ENCODE results near the gene DNASE2B. TPM values are rescaled to one million over a fixed set of nuclear protein-coding genes. Genes with fewer than 3 reads are reported as not detected.
A peak's percentile ranks its signal among the peaks of the same experiment; 100 is the strongest.

The DNASE2B gene
- total and polyA plus RNA-seq, 8 donors, result 0.20 to 0.92 (median 0.25) TPM; not detected in 5

DNA sequence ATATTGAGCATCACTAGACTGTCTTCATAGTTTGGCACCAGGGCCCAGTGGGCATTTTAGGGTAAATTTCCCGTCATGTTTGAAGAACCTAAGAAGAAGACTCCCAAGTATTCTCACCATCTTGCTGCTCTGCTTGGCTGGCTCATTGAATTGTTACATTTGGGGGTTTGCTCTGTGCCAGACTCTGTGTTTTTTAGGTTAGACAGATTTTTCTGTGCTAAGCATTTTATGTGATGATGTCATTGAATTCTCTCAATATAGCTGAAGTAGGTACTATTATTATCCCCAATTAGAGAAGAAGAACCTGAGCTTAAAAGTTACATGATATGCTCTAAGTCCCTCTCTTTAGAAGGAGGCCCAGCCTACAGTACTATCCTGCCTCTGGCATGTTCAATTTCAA is 28.0 kb upstream of the DNASE2B start:
- no peak for DNase-seq
- Histone ChIP-seq H3K9me3 (no peaks in the 10 kb centered on the region), H3K4me3 (no peak overlapping the region), H3K27ac (no peak overlapping the region), H3K27me3 (no peaks in the 10 kb centered on the region), H3K36me3 (no peaks in the 10 kb centered on the region), H3K4me1 (peaks cover 0 to 12% (median 10%) of the 10 kb centered on the region in 4 donors)
- 89 to 100% (median 96%) methylated on average over 1 of the region's 1 CpG for WGBS, 5 donors
- TF ChIP-seq EP300 (IDR thresholded peaks at IDR 0.05), result no peak
- TF ChIP-seq POLR2A (IDR thresholded peaks at IDR 0.05), result no peak
- TF ChIP-seq, protein P1, sequence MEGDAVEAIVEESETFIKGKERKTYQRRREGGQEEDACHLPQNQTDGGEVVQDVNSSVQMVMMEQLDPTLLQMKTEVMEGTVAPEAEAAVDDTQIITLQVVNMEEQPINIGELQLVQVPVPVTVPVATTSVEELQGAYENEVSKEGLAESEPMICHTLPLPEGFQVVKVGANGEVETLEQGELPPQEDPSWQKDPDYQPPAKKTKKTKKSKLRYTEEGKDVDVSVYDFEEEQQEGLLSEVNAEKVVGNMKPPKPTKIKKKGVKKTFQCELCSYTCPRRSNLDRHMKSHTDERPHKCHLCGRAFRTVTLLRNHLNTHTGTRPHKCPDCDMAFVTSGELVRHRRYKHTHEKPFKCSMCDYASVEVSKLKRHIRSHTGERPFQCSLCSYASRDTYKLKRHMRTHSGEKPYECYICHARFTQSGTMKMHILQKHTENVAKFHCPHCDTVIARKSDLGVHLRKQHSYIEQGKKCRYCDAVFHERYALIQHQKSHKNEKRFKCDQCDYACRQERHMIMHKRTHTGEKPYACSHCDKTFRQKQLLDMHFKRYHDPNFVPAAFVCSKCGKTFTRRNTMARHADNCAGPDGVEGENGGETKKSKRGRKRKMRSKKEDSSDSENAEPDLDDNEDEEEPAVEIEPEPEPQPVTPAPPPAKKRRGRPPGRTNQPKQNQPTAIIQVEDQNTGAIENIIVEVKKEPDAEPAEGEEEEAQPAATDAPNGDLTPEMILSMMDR (IDR thresholded peaks at IDR 0.05), result no peak
- no peak for TF ChIP-seq POLR2AphosphoS5 (IDR thresholded peaks at IDR 0.05)
- intact Hi-C loops (cut with DNase I; ENCODE audit: low total_unique reads), result no loop called here

DNA sequence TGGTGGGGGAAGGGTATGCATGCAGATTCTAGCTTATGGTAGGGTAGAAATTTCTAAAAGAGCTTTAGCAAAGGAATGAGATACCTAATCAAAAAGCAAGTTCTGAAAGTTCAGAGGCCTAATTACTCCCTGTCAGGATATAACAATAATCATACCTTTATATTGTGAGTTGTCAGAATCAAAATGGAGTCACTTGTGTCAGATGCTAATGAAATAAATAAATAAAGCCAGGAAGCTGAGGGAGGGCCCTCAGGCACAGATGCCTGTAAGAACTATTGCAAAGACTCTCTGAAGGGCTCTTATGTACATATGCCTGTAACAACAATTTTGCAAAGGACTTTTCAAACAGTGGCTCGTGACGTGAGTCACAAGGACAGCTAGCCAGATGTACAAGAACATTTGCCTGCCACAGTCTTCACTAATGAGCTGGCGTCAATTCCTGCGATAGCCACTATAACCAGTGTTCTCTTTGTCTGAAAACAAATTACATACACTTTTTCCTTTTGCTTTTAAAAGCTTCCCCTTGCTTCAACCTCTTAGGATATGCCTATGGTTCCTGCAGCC is 27.4 kb upstream of the DNASE2B start:
- 91 to 95% (median 91%) methylated on average over 4 of the region's 4 CpGs for WGBS, 5 donors
- TF ChIP-seq, protein P1 (IDR thresholded peaks at IDR 0.05), result no peak
- no peak for TF ChIP-seq EP300 (IDR thresholded peaks at IDR 0.05)
- no peak for TF ChIP-seq POLR2AphosphoS5 (IDR thresholded peaks at IDR 0.05)
- no peak for TF ChIP-seq POLR2A (IDR thresholded peaks at IDR 0.05)
- intact Hi-C loops (cut with DNase I; ENCODE audit: low total_unique reads), result no loop called here
- DNase-seq, result no peak
- H3K27ac ChIP-seq, result no peak overlapping the region
- no peaks in the 10 kb centered on the region for H3K36me3 ChIP-seq
- H3K27me3 ChIP-seq, result no peaks in the 10 kb centered on the region
- H3K9me3 ChIP-seq, result no peaks in the 10 kb centered on the region
- peaks cover 0 to 7% (median 5%) of the 10 kb centered on the region in 4 donors for H3K4me1 ChIP-seq
- no peak overlapping the region for H3K4me3 ChIP-seq

DNA sequence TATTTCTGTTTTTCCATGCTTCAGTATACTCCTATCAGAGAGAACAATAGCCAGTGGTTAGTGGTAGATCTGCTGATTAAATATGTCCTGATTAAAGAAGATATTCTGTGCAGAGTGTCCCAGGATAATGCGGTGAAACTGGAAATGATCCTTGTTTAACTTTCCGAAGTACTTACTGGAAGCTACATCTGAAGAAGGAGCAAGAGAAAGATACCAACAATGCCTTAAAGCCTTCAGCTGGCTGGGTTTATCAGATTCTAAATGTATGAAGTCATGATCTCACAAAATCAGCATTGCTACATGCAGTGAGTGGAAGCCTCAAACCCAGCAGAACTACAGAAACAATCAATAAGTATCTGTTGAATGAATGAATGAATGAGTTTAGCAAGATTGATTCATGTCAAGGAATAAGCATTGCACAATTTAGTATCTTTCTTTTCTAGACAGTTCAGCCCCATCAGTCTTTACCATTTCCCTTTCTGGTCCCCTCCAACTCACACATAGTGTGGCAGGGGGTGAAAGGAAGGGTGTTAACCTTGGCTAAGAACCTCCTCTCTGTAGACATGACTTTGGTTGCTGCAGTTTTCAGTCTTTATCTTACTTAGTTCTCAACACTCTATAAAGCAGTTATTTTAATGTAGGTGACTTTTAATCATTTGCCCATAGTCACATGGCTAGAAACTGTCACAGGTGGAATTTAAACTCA is 24.7 kb upstream of the DNASE2B start:
- WGBS, 5 donors, result 40 to 45% (median 41%) methylated on average over 2 of the region's 2 CpGs
- intact Hi-C loops (cut with DNase I; ENCODE audit: low total_unique reads), result no loop called here
- Histone ChIP-seq H3K36me3 (no peaks in the 10 kb centered on the region), H3K9me3 (no peaks in the 10 kb centered on the region), H3K4me3 (no peak overlapping the region), H3K27ac (no peak overlapping the region), H3K27me3 (no peaks in the 10 kb centered on the region), H3K4me1 (peaks cover 0 to 10% (median 4%) of the 10 kb centered on the region in 4 donors)
- no peak for DNase-seq
- TF ChIP-seq EP300 (IDR thresholded peaks at IDR 0.05) (no peak), POLR2A (IDR thresholded peaks at IDR 0.05) (no peak), POLR2AphosphoS5 (IDR thresholded peaks at IDR 0.05) (no peak)
- TF ChIP-seq, protein P1 (IDR thresholded peaks at IDR 0.05), result no peak

DNA sequence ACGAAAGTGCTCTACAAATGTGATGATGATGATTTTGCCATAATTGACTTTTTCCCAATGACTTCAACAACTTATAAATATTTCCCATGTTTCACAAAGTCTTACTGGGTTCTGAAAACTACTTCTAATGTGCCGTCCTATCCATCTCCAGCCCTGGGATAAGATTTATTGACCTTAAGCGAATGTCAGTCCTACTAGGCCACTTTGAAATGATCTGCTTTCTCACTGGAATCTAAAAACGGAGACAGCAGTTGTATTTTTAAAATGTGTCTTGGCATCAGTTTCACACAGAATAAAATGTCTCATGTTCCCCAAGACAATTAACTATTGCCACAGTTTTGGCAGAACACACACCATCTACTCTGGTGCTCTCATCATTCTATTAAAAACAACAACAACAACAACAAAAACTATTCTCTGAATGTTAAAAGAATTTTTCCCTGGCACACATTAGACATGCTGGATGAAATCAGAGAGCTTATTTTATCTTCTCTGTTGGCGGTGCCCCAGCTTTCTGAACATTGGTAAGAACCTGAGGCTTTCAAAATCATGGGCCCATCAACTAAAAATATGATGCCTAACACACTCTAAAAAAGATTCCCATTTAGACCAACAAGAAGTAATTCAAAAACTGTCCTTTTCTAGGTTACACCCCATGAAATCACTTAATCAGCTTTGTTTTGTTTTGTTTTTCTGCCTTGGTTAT is 23.1 kb upstream of the DNASE2B start:
- DNase-seq, result peak in 1 of 2 donors; percentile 44
- peaks cover 0 to 10% (median 4%) of the 10 kb centered on the region in 4 donors for H3K4me1 ChIP-seq
- no peak for TF ChIP-seq POLR2A (IDR thresholded peaks at IDR 0.05)
- TF ChIP-seq, protein P1 (IDR thresholded peaks at IDR 0.05), result no peak
- TF ChIP-seq EP300 (IDR thresholded peaks at IDR 0.05), result no peak
- no peak for TF ChIP-seq POLR2AphosphoS5 (IDR thresholded peaks at IDR 0.05)
- H3K4me3 ChIP-seq, result no peak overlapping the region
- intact Hi-C loops (cut with DNase I; ENCODE audit: low total_unique reads), result no loop called here
- H3K36me3 ChIP-seq, result no peaks in the 10 kb centered on the region
- no peaks in the 10 kb centered on the region for H3K9me3 ChIP-seq
- H3K27me3 ChIP-seq, result no peaks in the 10 kb centered on the region
- peak overlapping the region in 1 of 5 donors; percentile 50 for H3K27ac ChIP-seq
- WGBS, 5 donors, result 73 to 87% (median 81%) methylated on average over 5 of the region's 5 CpGs

Data from stomach (tissue), 9 donors.